Thoracic aorta (tissue), 2 donors: ENCODE measurements around the gene SH2B3. TPM values are rescaled to one million over a fixed set of nuclear protein-coding genes. Genes with fewer than 3 reads are reported as not detected.
"Not testable (repeated sequence)": the region's sequence is repeated elsewhere in the genome, so short reads cannot be mapped to it uniquely, and the experiment has no call there.

Source experiments
- ATAC-seq: fragments of 150-250 bp; one replicate; pipeline ENCODE4 v1.8.0; 2017; ENCODE audit warnings: low read depth; ENCODE audit not compliant: insufficient number of reproducible peaks, low FRiP score
- DNase-seq: peaks from one replicate; pipeline ENCODE4 v3.0.0-alpha.2; 2020; ENCODE audit warnings: low spot score
- H3K27ac ChIP-seq, 2 donors: fragments of 200-600 bp; sonication (generic); 1 replicate in 1 of 2; 2 replicates in 1 of 2; pipeline ENCODE4 v1.5.1; 2016; ENCODE audit warnings: mild to moderate bottlenecking in 2 of 2, moderate library complexity in 2 of 2
- H3K27me3 ChIP-seq: fragments of 200-600 bp; sonication (generic); replicated peaks from 2 replicates; pipeline ENCODE4 v1.6.0; 2016; ENCODE audit warnings: mild to moderate bottlenecking; ENCODE audit not compliant: insufficient read depth
- H3K36me3 ChIP-seq: fragments of 200-600 bp; sonication (generic); one replicate; pipeline ENCODE4 v1.5.1; 2016
- H3K4me1 ChIP-seq, 2 donors: fragments of 200-600 bp; sonication (generic); 1 replicate in 1 of 2; 2 replicates in 1 of 2; pipeline versions ENCODE4 v1.5.1 to v1.6.0; 2016; ENCODE audit warnings: low read depth in 2 of 2, mild to moderate bottlenecking in 1 of 2; ENCODE audit not compliant: control insufficient read depth in 1 of 2
- H3K4me3 ChIP-seq: fragments of 200-600 bp; sonication (generic); 2 replicates; pipeline ENCODE4 v1.5.1; 2016; ENCODE audit warnings: mild to moderate bottlenecking
- H3K9me3 ChIP-seq: fragments of 200-600 bp; sonication (generic); 2 replicates; pipeline ENCODE4 v1.5.1; 2016
- CTCF ChIP-seq: fragments of 200-600 bp; sonication (generic); IDR thresholded peaks from one replicate; pipeline ENCODE4 v1.5.1; 2019; ENCODE audit warnings: antibody characterized with exemption
- total RNA-seq, 2 donors: library from RNA; depleted of rRNA; stranded (reverse); fragments of >200 nt; gene quantifications; one replicate each; pipeline versions ENCODE4 v1.1.0 to v1.2.3, GENCODE V29; 2016

The SH2B3 gene
- total RNA-seq, 2 donors from 2014 or later = 48.6 to 117 TPM

- no peak for ATAC-seq
- no peak for DNase-seq
- H3K27me3 ChIP-seq = no peaks in the 10 kb centered on the region
- H3K4me3 ChIP-seq = no peak overlapping the region
- no peaks in the 10 kb centered on the region for H3K9me3 ChIP-seq
- no peak for TF ChIP-seq CTCF
- peaks cover 2 to 7% of the 10 kb centered on the region in 2 donors for H3K4me1 ChIP-seq
- H3K27ac ChIP-seq = no peak overlapping the region
- H3K36me3 ChIP-seq = peaks cover 41% of the 10 kb centered on the region
Observed at GRCh38 chr12:111488271-111488670, 82.5 kb downstream of the SH2B3 start.

GRCh38 chr12:111488798-111489197 is 83.1 kb downstream of the SH2B3 start:
- Histone ChIP-seq H3K9me3 (no peaks in the 10 kb centered on the region), H3K4me1 (peaks cover 2 to 7% of the 10 kb centered on the region in 2 donors), H3K27ac (no peak overlapping the region), H3K36me3 (peaks cover 37% of the 10 kb centered on the region), H3K27me3 (no peaks in the 10 kb centered on the region), H3K4me3 (no peak overlapping the region)
- TF ChIP-seq CTCF = no peak
- ATAC-seq (no peak), DNase-seq (no peak)

DNA sequence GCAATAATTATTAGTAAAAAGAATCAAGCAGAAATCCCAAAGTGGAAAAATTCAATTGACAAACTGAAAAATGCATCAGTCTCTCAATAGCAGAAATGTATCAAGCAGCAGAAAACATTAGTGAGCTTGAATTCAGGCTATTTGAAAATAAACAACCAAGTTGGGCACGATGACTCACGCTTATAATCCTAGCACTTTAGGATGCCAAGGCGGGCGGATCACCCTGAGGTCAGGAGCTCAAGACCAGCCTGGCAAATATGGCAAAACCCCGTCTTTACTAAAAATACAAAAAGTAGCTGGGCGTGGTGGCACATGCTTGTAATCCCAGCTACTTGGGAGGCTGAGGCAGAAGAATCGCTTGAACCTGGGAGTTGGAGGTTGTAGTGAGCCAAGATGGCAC is 87.3 kb downstream of the SH2B3 start:
- not testable (repeated sequence) for H3K27me3 ChIP-seq, H3K9me3 ChIP-seq, DNase-seq, H3K27ac ChIP-seq, ATAC-seq, H3K4me3 ChIP-seq, H3K4me1 ChIP-seq
- peaks cover 19% of the 10 kb centered on the region for H3K36me3 ChIP-seq

DNA sequence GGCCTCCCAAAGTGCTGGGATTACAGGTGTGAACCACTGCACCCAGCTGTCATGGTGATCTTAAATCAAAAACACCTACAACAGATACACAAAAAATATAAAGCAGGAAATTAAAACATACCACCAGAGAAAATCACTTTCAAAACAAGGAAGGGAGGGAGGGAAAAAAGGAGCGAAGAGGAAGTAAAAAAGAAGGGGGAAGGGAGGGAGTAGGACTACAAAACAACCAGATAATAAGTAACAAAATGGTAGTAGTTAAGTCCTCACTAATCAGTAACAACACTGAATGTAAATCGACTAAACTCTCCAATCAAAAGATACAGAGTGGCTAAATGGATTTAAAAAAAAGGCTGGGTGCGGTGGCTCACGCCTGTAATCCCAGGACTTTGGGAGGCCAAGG is 89.0 kb downstream of the SH2B3 start:
- no peak for ATAC-seq
- no peak for DNase-seq
- no peak for TF ChIP-seq CTCF
- no peak overlapping the region for H3K27ac ChIP-seq
- peaks cover 2 to 7% of the 10 kb centered on the region in 2 donors for H3K4me1 ChIP-seq
- no peaks in the 10 kb centered on the region for H3K27me3 ChIP-seq
- peaks cover 14% of the 10 kb centered on the region for H3K36me3 ChIP-seq
- no peak overlapping the region for H3K4me3 ChIP-seq
- no peaks in the 10 kb centered on the region for H3K9me3 ChIP-seq

Other genes starting within 250 kb of the SH2B3 start
- gene PHETA1, start 36.8 kb upstream of the SH2B3 start, total RNA-seq = 10 to 100 TPM; 12.6 to 14.7 TPM
- gene ATXN2, start 193.4 kb downstream of the SH2B3 start, total RNA-seq = 100 to 1,000 TPM in 1 of 2 donors, 10 to 100 TPM in 1; 81.0 to 109 TPM